Measurements from ENCODE around the gene TMEM200A. TPM values are rescaled to one million over a fixed set of nuclear protein-coding genes. Genes with fewer than 3 reads are reported as not detected.

TMEM200A gene
- total and polyA plus RNA-seq, 2 donors (not counting 1 experiment from before 2014, with no cell fraction given), result 50.2 to 51.7 TPM

DNA sequence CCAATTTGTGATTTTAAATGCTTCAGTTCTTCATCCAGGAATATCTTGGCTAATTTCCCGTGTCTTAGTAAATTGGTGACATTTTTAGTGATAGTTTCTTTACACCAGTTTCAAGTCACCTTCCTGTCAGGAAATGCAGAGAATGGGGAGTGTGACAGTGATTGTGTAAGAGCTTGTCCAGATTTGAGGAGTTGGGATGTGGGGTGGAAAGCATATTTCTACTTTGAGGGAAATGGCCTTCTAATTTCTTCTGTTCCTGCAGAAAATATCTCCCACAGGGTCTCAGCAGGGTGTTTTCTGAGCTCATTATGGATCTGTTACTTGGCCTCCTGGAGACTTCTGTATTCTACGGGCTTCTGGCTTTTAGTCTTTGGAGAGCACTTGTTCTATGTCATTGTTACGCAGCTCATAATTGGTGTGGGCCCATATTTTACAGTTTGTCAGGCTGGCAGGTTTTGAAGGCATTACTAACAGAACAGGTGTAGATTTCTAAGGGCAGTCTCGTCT is 65.6 kb downstream of the TMEM200A start:
- DNase-seq (ENCODE audit: low read depth in 2 of 2), result no peak
- no peak overlapping the region for H3K4me2 ChIP-seq (ENCODE audit: extremely low read depth, insufficient read depth, low read length)
- H3K36me3 ChIP-seq (ENCODE audit: control insufficient read depth, insufficient read depth, low read length), result no peaks in the 10 kb centered on the region
- H2AFZ ChIP-seq (ENCODE audit: low read length), result no peak overlapping the region
- H3K4me3 ChIP-seq (replicated peaks in 1 of 4; ENCODE audit: control extremely low read depth in 1 of 4, insufficient read depth in 1 of 4, low read depth in 3 of 4, low read length in 4 of 4), result no peak overlapping the region
- H3K9ac ChIP-seq (ENCODE audit: insufficient read depth, low read length), result no peak overlapping the region
- no peak overlapping the region for H3K27ac ChIP-seq (ENCODE audit: insufficient read depth, low read length)
- peaks cover 12% of the 10 kb centered on the region for H3K79me2 ChIP-seq (ENCODE audit: control insufficient read depth, insufficient read depth, low read length)
- H3K27me3 ChIP-seq (ENCODE audit: control insufficient read depth, insufficient read depth, low read length), result no peaks in the 10 kb centered on the region
- TF ChIP-seq EZH2 (IDR thresholded peaks at IDR 0.05; ENCODE audit: low read length, missing control alignments), result no peak
- TF ChIP-seq, protein P1, sequence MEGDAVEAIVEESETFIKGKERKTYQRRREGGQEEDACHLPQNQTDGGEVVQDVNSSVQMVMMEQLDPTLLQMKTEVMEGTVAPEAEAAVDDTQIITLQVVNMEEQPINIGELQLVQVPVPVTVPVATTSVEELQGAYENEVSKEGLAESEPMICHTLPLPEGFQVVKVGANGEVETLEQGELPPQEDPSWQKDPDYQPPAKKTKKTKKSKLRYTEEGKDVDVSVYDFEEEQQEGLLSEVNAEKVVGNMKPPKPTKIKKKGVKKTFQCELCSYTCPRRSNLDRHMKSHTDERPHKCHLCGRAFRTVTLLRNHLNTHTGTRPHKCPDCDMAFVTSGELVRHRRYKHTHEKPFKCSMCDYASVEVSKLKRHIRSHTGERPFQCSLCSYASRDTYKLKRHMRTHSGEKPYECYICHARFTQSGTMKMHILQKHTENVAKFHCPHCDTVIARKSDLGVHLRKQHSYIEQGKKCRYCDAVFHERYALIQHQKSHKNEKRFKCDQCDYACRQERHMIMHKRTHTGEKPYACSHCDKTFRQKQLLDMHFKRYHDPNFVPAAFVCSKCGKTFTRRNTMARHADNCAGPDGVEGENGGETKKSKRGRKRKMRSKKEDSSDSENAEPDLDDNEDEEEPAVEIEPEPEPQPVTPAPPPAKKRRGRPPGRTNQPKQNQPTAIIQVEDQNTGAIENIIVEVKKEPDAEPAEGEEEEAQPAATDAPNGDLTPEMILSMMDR (conservative IDR thresholded peaks at IDR 0.05 in 1 of 2, IDR thresholded peaks at IDR 0.05 in 1 of 2; ENCODE audit: low read depth in 1 of 2, low read length in 2 of 2), result no peak
- H3K9me3 ChIP-seq (ENCODE audit: control insufficient read depth, insufficient read depth, low read depth, low read length), result no peaks in the 10 kb centered on the region
- no peaks in the 10 kb centered on the region for H3K4me1 ChIP-seq (ENCODE audit: control insufficient read depth, extremely low read depth, insufficient read depth, low read length)
- no peaks in the 10 kb centered on the region for H4K20me1 ChIP-seq (ENCODE audit: control insufficient read depth, extremely low read depth, insufficient read depth, low read length)

DNA sequence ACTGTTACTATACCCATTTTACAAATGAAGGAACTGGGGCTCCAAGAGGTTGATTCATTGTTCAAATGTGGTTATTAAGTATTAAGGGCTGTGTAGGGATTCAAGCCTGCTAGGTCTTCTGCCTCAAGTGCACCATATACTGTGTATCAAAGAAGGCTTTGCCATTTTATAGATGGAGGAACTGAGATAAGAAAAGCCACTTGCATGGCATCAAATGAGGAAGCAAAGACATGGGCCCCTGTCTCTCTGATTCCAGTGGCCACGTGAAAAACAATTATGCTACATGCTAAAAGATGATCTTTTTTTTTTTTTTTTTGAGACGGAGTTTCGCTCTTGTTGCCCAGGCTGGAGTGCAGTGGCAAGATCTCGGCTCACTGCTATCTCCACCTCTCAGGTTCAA is 67.0 kb downstream of the TMEM200A start:
- H3K27ac ChIP-seq (ENCODE audit: insufficient read depth, low read length), result no peak overlapping the region
- TF ChIP-seq, protein P1 (conservative IDR thresholded peaks at IDR 0.05 in 1 of 2, IDR thresholded peaks at IDR 0.05 in 1 of 2; ENCODE audit: low read depth in 1 of 2, low read length in 2 of 2), result no peak
- no peak for TF ChIP-seq EZH2 (IDR thresholded peaks at IDR 0.05; ENCODE audit: low read length, missing control alignments)
- H3K9me3 ChIP-seq (ENCODE audit: control insufficient read depth, insufficient read depth, low read depth, low read length), result no peaks in the 10 kb centered on the region
- H2AFZ ChIP-seq (ENCODE audit: low read length), result no peak overlapping the region
- no peaks in the 10 kb centered on the region for H3K27me3 ChIP-seq (ENCODE audit: control insufficient read depth, insufficient read depth, low read length)
- no peak for DNase-seq (ENCODE audit: low read depth in 2 of 2)
- no peaks in the 10 kb centered on the region for H3K36me3 ChIP-seq (ENCODE audit: control insufficient read depth, insufficient read depth, low read length)
- H3K4me2 ChIP-seq (ENCODE audit: extremely low read depth, insufficient read depth, low read length), result no peak overlapping the region
- no peaks in the 10 kb centered on the region for H4K20me1 ChIP-seq (ENCODE audit: control insufficient read depth, extremely low read depth, insufficient read depth, low read length)
- H3K79me2 ChIP-seq (ENCODE audit: control insufficient read depth, insufficient read depth, low read length), result peaks cover 9% of the 10 kb centered on the region
- H3K4me3 ChIP-seq (replicated peaks in 1 of 4; ENCODE audit: control extremely low read depth in 1 of 4, insufficient read depth in 1 of 4, low read depth in 3 of 4, low read length in 4 of 4), result no peak overlapping the region
- no peaks in the 10 kb centered on the region for H3K4me1 ChIP-seq (ENCODE audit: control insufficient read depth, extremely low read depth, insufficient read depth, low read length)
- H3K9ac ChIP-seq (ENCODE audit: insufficient read depth, low read length), result no peak overlapping the region

DNA sequence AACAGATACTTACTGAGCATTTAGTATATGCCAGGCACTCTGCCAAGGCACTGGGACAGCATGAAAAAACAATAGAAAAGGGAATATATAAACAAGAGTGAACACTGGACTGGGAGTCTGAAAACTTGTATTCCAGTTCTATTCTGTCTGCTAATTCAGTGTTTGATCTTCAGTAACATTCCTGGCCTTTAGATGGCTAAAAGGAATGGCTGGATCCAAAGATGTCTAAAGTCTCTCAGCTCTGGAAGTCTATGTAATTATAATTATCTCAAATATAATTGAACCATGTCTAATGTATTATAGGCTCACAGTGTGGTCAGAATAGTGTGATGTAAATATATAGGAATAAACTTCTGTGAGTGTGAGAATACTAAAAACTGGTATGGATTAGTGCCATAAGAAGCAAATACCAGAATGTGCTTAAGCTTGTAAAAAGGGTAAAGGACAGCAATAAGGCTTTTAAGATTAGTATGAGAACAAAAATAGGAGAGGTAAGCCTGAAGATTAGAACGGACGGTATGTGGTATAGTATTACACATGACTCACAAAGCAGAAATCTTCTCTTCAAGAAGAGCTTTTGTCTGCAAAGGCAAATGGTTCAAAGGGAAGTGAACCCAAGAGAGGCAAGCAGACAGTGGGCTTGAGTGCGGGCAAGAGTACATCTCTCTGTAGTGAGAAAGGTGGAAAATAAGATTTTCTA is 68.5 kb downstream of the TMEM200A start:
- no peaks in the 10 kb centered on the region for H3K27me3 ChIP-seq (ENCODE audit: control insufficient read depth, insufficient read depth, low read length)
- H3K4me1 ChIP-seq (ENCODE audit: control insufficient read depth, extremely low read depth, insufficient read depth, low read length), result no peaks in the 10 kb centered on the region
- no peak overlapping the region for H3K4me3 ChIP-seq (replicated peaks in 1 of 4; ENCODE audit: control extremely low read depth in 1 of 4, insufficient read depth in 1 of 4, low read depth in 3 of 4, low read length in 4 of 4)
- no peak for TF ChIP-seq EZH2 (IDR thresholded peaks at IDR 0.05; ENCODE audit: low read length, missing control alignments)
- TF ChIP-seq, protein P1 (conservative IDR thresholded peaks at IDR 0.05 in 1 of 2, IDR thresholded peaks at IDR 0.05 in 1 of 2; ENCODE audit: low read depth in 1 of 2, low read length in 2 of 2), result no peak
- H3K9me3 ChIP-seq (ENCODE audit: control insufficient read depth, insufficient read depth, low read depth, low read length), result no peaks in the 10 kb centered on the region
- peaks cover 9% of the 10 kb centered on the region for H3K79me2 ChIP-seq (ENCODE audit: control insufficient read depth, insufficient read depth, low read length)
- DNase-seq (ENCODE audit: low read depth in 2 of 2), result peak; percentile 24 to 85
- H3K9ac ChIP-seq (ENCODE audit: insufficient read depth, low read length), result no peak overlapping the region
- H3K4me2 ChIP-seq (ENCODE audit: extremely low read depth, insufficient read depth, low read length), result no peak overlapping the region
- H3K27ac ChIP-seq (ENCODE audit: insufficient read depth, low read length), result no peak overlapping the region
- no peaks in the 10 kb centered on the region for H3K36me3 ChIP-seq (ENCODE audit: control insufficient read depth, insufficient read depth, low read length)
- no peak overlapping the region for H2AFZ ChIP-seq (ENCODE audit: low read length)
- no peaks in the 10 kb centered on the region for H4K20me1 ChIP-seq (ENCODE audit: control insufficient read depth, extremely low read depth, insufficient read depth, low read length)
